HL-60 (cell line): ENCODE results near the gene ITIH1.

Experiments
- DNase-seq, 2 experiments: peaks; one replicate each; pipeline ENCODE4 v3.0.0-alpha.2; 2010 to 2020; ENCODE audit warnings: low read depth in 1 of 2, low spot score in 1 of 2
- H3K27ac ChIP-seq: fragments of 250-450 bp; sonication (Bioruptor Pico); replicated peaks from 2 replicates; pipeline ENCODE4 v1.5.1; 2020; ENCODE audit warnings: mild to moderate bottlenecking, moderate library complexity
- H3K27me3 ChIP-seq: fragments of 250-450 bp; sonication (Bioruptor Pico); 2 replicates; pipeline ENCODE4 v1.5.1; 2021; ENCODE audit warnings: mild to moderate bottlenecking, moderate library complexity; ENCODE audit not compliant: insufficient read depth, poor library complexity, severe bottlenecking
- H3K4me3 ChIP-seq: replicated peaks from 2 replicates; pipeline ENCODE4 v1.5.1; 2011; ENCODE audit warnings: mild to moderate bottlenecking, control low read depth, low read length; ENCODE audit not compliant: insufficient read depth
- CTCF ChIP-seq: IDR thresholded peaks from one replicate; pipeline ENCODE4 v1.5.1; 2011; ENCODE audit warnings: low read length, control low read depth, inconsistent platforms; ENCODE audit not compliant: insufficient read depth
- GABPA ChIP-seq: IDR thresholded peaks from 2 replicates; pipeline ENCODE4 v1.6.1; 2012; ENCODE audit warnings: low read depth
- POLR2AphosphoS5 ChIP-seq: IDR thresholded peaks from 2 replicates; pipeline ENCODE4 v1.6.1; 2012; ENCODE audit warnings: low read depth
- REST ChIP-seq: IDR thresholded peaks from 2 replicates; pipeline ENCODE4 v1.6.1; 2012; ENCODE audit warnings: low read depth; ENCODE audit not compliant: insufficient replicate concordance
- SPI1 ChIP-seq: IDR thresholded peaks from 2 replicates; pipeline ENCODE4 v1.6.1; 2012; ENCODE audit warnings: low read depth, mild to moderate bottlenecking, borderline replicate concordance

ITIH1 gene

GRCh38 chr3:52743152-52743551 lies 34.2 kb upstream of the ITIH1 start:
- H3K27me3 ChIP-seq, result no peaks in the 10 kb centered on the region
- no peak for DNase-seq
- H3K4me3 ChIP-seq, result no peak overlapping the region
- H3K27ac ChIP-seq, result no peak overlapping the region
- TF ChIP-seq POLR2AphosphoS5, result no peak
- TF ChIP-seq GABPA, result no peak
- TF ChIP-seq SPI1, result no peak
- no peak for TF ChIP-seq REST
- TF ChIP-seq CTCF, result no peak

- no peak for DNase-seq
- no peak for TF ChIP-seq CTCF
- H3K27ac ChIP-seq, result no peak overlapping the region
- H3K27me3 ChIP-seq, result no peaks in the 10 kb centered on the region
- no peak overlapping the region for H3K4me3 ChIP-seq
These were observed 33.7 kb upstream of the ITIH1 start for GRCh38 chr3:52743721-52744120.

GRCh38 chr3:52752045-52752660 lies 25.2 kb upstream of the ITIH1 start:
- Histone ChIP-seq H3K4me3 (no peak overlapping the region), H3K27ac (no peak overlapping the region), H3K27me3 (no peaks in the 10 kb centered on the region)
- DNase-seq, result no peak
- no peak for TF ChIP-seq CTCF

- Histone ChIP-seq H3K27ac (no peak overlapping the region), H3K27me3 (no peaks in the 10 kb centered on the region), H3K4me3 (no peak overlapping the region)
- TF ChIP-seq REST (no peak), SPI1 (no peak), GABPA (no peak), POLR2AphosphoS5 (no peak), CTCF (no peak)
- no peak for DNase-seq
These were observed 23.0 kb upstream of the ITIH1 start for GRCh38 chr3:52754373-52754772.
